Endodermal cell (in vitro differentiated cells): ENCODE results near the gene SLX4IP. TPM values are rescaled to one million over a fixed set of nuclear protein-coding genes. Genes with fewer than 3 reads are reported as not detected.

Experiments used
- DNase-seq: peaks from one replicate; pipeline ENCODE4 v3.0.0-alpha.2; 2017
- H3K27ac ChIP-seq: 2 replicates; pipeline ENCODE4 v1.5.1; 2013; ENCODE audit warnings: mild to moderate bottlenecking, low read depth, low read length, moderate library complexity
- H3K27me3 ChIP-seq: 2 replicates; pipeline ENCODE4 v1.6.1; 2013; ENCODE audit warnings: mild to moderate bottlenecking, low read length, moderate library complexity; ENCODE audit not compliant: insufficient read depth, control insufficient read depth, poor library complexity, severe bottlenecking
- H3K36me3 ChIP-seq: 2 replicates; pipeline ENCODE4 v1.7.0; 2013; ENCODE audit warnings: mild to moderate bottlenecking, low read length, moderate library complexity; ENCODE audit not compliant: control insufficient read depth, insufficient read depth
- H3K4me1 ChIP-seq: one replicate; pipeline ENCODE4 v1.7.0; 2013; ENCODE audit warnings: low read length; ENCODE audit not compliant: control insufficient read depth, insufficient read depth
- H3K4me3 ChIP-seq: 2 replicates; pipeline ENCODE4 v1.5.1; 2013; ENCODE audit warnings: mild to moderate bottlenecking, low read length, moderate library complexity
- H3K9ac ChIP-seq: 2 replicates; pipeline ENCODE4 v1.6.1; 2013; ENCODE audit warnings: mild to moderate bottlenecking, low read length, moderate library complexity; ENCODE audit not compliant: poor library complexity, severe bottlenecking; ENCODE audit errors: extremely low read depth
- H3K9me3 ChIP-seq: 2 replicates; pipeline ENCODE4 v1.6.1; 2013; ENCODE audit warnings: mild to moderate bottlenecking, low read length, moderate library complexity; ENCODE audit not compliant: control insufficient read depth
- H3K27ac Mint-ChIP-seq: 2 replicates; pipeline ENCODE4 v1.8.0; 2020; ENCODE audit warnings: mixed read lengths
- H3K27me3 Mint-ChIP-seq: 2 replicates; pipeline ENCODE4 v1.8.0; 2021; ENCODE audit warnings: mild to moderate bottlenecking, mixed read lengths; ENCODE audit not compliant: insufficient read depth
- H3K36me3 Mint-ChIP-seq: 2 replicates; pipeline ENCODE4 v1.8.0; 2020; ENCODE audit warnings: low read depth, mixed read lengths
- H3K4me1 Mint-ChIP-seq: 2 replicates; pipeline ENCODE4 v1.8.0; 2020; ENCODE audit warnings: mixed read lengths
- H3K4me3 Mint-ChIP-seq: 2 replicates; pipeline ENCODE4 v1.8.0; 2020; ENCODE audit warnings: mild to moderate bottlenecking, moderate library complexity, mixed read lengths
- H3K9me3 Mint-ChIP-seq: 2 replicates; pipeline ENCODE4 v1.8.0; 2020; ENCODE audit warnings: mild to moderate bottlenecking, mixed read lengths
- CTCF ChIP-seq: fragments of 200-600 bp; sonication (generic); conservative IDR thresholded peaks from 2 replicates; pipeline ENCODE4 v1.5.0; 2021; ENCODE audit warnings: antibody characterized with exemption, mild to moderate bottlenecking
- WGBS, 2 experiments: methylation state at CpG; one replicate each; pipeline versions ENCODE4 v1.1.5 to v1.1.7; 2013; ENCODE audit warnings: missing lambda C conversion rate in 2 of 2, mixed read lengths in 1 of 2; ENCODE audit not compliant: insufficient coverage in 1 of 2, insufficient read length in 1 of 2; 5-methylcytosine and 5-hydroxymethylcytosine counted together
- total RNA-seq, 2 donors: library from RNA; stranded (reverse); fragmentation: NEBNext Ultra II Directional in 1 of 2; extraction: Animal tissue kit (Norgen Biotek cat#: 25700) in 1 of 2; gene quantifications; 2 replicates in 1 of 2; 3 replicates in 1 of 2; pipeline ENCODE4 v1.2.1, GENCODE V29; 2021

SLX4IP gene
- total RNA-seq, 2 donors from 2014 or later: 9.2 to 9.5 TPM

- H3K9me3 Mint-ChIP-seq: no peaks in the 10 kb centered on the region
- no peak overlapping the region for H3K9ac ChIP-seq
- peaks cover 55% of the 10 kb centered on the region for H3K36me3 Mint-ChIP-seq
- no peaks in the 10 kb centered on the region for H3K9me3 ChIP-seq
- DNase-seq: no peak
- H3K4me3 Mint-ChIP-seq: no peak overlapping the region
- peaks cover 8% of the 10 kb centered on the region for H3K4me1 ChIP-seq
- peak overlapping the region; percentile 97 for H3K27ac ChIP-seq
- H3K27me3 ChIP-seq: peaks cover 97% of the 10 kb centered on the region
- peaks cover 96% of the 10 kb centered on the region for H3K27me3 Mint-ChIP-seq
- 50 to 61% methylated on average over 6 to 8 of the region's 8 CpGs for WGBS, 2 experiments
- peaks cover 6% of the 10 kb centered on the region for H3K36me3 ChIP-seq
- no peak overlapping the region for H3K4me3 ChIP-seq
- peaks cover 45% of the 10 kb centered on the region for H3K4me1 Mint-ChIP-seq
- TF ChIP-seq CTCF: no peak
- no peak overlapping the region for H3K27ac Mint-ChIP-seq
These were observed 214.1 kb downstream of the SLX4IP start for GRCh38 chr20:10649080-10649796.

GRCh38 chr20:10649797-10650160 lies 214.7 kb downstream of the SLX4IP start:
- no peak for TF ChIP-seq CTCF
- 36 to 69% methylated on average over 3 of the region's 3 CpGs for WGBS, 2 experiments
- peaks cover 8% of the 10 kb centered on the region for H3K4me1 ChIP-seq
- Mint-ChIP-seq H3K27ac (peak overlapping the region; percentile 12), H3K4me1 (peaks cover 51% of the 10 kb centered on the region), H3K36me3 (peaks cover 57% of the 10 kb centered on the region), H3K4me3 (no peak overlapping the region), H3K9me3 (peaks cover 5% of the 10 kb centered on the region), H3K27me3 (peaks cover 96% of the 10 kb centered on the region)
- peaks cover 6% of the 10 kb centered on the region for H3K36me3 ChIP-seq
- no peak overlapping the region for H3K4me3 ChIP-seq
- no peak overlapping the region for H3K9ac ChIP-seq
- no peak for DNase-seq
- H3K9me3 ChIP-seq: no peaks in the 10 kb centered on the region
- peak overlapping the region; percentile 97 for H3K27ac ChIP-seq
- peaks cover 97% of the 10 kb centered on the region for H3K27me3 ChIP-seq

GRCh38 chr20:10651227-10651990 lies 216.3 kb downstream of the SLX4IP start:
- H3K36me3 Mint-ChIP-seq: peaks cover 53% of the 10 kb centered on the region
- H3K27ac Mint-ChIP-seq: no peak overlapping the region
- Histone ChIP-seq H3K9me3 (no peaks in the 10 kb centered on the region), H3K9ac (no peak overlapping the region), H3K27me3 (peaks cover 97% of the 10 kb centered on the region), H3K4me3 (no peak overlapping the region), H3K27ac (peak overlapping the region; percentile 97), H3K36me3 (no peaks in the 10 kb centered on the region), H3K4me1 (peaks cover 8% of the 10 kb centered on the region)
- DNase-seq: no peak
- 89 to 95% methylated on average over 8 to 14 of the region's 15 CpGs for WGBS, 2 experiments
- peaks cover 94% of the 10 kb centered on the region for H3K27me3 Mint-ChIP-seq
- no peak for TF ChIP-seq CTCF
- H3K9me3 Mint-ChIP-seq: peaks cover 5% of the 10 kb centered on the region
- no peak overlapping the region for H3K4me3 Mint-ChIP-seq
- H3K4me1 Mint-ChIP-seq: peaks cover 64% of the 10 kb centered on the region
